Nucleus accumbens (tissue), 56 donors: ENCODE results near the gene SERPINA1.
"Not testable (repeated sequence)": the region's sequence is repeated elsewhere in the genome, so short reads cannot be mapped to it uniquely, and the experiment has no call there.

Experiments used
- DNase-seq, 56 donors: peaks; one replicate each; lab custom pipeline; 2025; lab: John Stamatoyannopoulos, UW

SERPINA1 gene

DNA sequence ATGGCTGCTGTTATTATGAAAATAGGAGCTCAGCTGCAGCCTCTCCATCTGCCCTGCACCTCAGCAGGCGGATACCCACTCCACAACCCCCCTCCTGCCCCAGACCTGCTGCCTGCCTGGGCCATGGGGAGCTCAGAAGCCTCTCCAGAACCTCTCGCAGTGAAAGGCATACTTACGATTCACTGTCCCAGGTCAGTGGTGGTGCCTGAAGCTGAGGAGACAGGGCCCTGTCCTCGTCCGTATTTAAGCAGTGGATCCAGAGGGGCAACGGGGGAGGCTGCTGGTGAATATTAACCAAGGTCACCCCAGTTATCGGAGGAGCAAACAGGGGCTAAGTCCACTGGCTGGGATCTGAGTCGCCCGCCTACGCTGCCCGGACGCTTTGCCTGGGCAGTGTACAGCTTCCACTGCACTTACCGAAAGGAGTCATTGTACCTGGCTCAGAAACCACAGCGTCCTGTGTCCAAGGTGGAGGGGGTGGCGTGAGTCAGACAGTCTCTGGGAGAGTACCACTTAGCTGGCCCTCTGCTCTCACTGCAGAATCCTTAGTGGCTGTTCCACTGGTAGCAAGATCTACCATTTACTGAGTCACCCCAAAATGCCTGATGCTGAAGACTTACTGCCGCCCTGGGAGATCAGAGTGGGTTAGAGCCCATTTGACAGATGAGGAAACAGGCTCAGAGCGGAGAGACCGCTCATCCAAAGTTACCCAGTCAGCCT, at the start of gene SERPINA1:
TSS of gene SERPINA1 (minus strand) at position 219 of the 720 bp plus-strand sequence. CDS start 5,365 bp downstream, outside the sequence.
- no peak for DNase-seq

DNA sequence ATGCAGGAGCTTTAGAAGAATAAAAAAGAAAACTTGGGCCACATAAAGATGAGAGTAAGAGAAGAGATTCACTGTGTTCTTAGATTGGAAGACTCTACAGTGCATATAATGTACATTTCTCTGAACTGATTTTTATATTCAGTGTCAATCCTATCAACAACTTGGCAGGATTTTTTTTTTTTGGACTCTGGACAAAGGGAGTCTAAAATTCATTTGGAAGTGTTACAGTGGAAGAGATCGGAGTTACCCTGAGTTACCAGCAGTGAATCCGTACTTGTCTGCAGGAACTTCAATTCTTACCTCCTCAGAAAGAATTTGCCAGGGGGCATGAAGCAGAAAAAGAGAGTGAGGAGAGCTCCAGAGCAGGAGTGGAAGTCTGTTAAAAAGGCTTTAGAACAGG, 40.2 kb upstream of the SERPINA1 start:
- no peak for DNase-seq

DNA sequence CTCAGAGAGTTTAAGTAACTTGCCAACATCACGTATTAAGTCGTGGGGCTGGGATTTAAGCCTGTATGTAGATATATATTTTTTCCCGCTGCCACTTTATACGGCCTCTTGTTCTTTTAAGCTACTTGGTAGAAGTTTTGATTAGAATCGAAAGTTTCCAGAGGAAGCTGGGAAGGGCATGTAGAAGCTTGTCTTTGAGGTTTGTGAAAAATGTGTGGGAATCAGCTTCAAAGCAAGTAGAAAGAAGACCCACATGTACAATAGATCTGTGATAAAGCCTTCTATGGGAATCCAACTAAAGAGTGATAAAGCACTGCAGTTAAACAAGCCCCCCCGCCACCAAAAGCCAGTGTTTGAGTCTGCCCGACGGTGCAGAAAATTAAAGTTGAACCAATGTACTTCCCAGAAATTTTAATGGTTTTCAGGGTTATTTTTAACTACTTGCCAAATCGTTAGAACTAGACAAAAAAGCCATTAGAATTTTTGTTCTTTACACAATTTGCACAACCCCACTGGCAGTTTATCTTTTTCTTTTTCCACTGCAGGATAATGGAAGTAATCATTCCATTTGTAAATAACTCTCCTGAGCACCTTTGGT, 38.7 kb upstream of the SERPINA1 start:
- no peak for DNase-seq

DNA sequence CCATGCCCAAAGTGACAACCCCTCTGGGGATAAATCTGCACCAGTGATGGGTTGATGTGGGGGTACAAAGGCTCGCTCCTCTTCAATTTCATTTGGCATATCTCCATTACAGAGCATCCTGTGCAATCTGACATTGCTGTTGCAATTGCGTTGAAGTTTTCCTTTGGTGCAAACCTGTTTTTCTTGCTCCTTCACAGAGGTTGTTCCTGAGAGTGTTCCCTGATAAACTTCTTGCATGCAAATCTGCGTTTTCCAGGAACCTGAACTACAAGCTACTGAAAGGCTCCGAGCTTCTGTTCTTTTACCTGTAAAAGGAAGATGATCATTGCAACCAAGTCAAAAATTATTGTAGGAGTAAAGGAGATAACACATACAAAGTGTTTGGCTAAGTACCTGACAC, 38.1 kb upstream of the SERPINA1 start:
- no peak for DNase-seq

DNA sequence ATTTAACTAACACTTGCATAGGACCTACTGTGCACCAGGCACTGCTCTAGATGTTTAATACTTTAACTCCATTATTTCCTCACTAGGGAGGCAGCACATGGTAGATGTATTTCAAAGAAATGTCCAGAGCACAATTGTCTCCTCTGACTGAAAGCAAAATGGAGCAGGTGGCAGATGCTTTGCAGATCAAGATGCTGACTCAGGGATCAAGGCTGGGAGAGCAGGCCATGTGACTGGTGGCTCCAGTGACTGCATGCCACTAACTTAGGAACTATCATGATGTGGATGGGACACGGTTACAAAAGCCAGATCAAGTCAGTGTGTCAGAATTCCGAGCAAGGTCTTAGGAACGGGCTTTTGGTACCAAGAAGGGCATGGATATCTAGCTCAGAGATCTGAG, 36.0 kb upstream of the SERPINA1 start:
- DNase-seq: no peak

DNA sequence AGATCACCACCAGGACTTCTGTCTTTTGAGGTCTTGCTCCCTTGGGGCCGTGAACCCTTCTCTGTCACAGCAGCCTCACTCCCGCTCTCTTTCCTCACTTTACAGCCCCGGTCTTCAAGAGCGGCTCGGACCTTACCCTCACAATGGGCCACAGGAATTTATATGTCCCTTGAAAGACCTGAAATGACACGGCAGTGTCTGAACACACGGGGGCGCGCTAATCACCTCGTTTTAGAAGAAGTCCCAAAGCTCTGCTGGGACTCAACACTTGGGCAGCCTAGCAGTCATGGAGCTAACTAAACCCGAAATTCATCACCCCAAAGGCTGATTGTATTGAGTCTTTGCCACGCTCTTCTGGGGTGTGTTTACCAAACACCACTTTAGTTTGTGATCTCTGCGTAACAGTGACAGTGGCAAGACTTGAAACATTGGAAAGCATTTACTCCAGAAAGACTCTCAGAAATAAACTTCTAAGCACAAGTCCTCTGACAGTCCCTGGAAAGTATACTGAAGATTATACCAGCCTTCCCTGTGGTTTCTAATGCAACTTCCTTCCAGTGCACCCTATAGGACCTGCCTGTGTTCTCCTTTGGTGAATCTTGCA, 35.2 kb upstream of the SERPINA1 start:
- DNase-seq: peak in 39 of 56 donors; percentile 2 to 76 (median 15)

DNA sequence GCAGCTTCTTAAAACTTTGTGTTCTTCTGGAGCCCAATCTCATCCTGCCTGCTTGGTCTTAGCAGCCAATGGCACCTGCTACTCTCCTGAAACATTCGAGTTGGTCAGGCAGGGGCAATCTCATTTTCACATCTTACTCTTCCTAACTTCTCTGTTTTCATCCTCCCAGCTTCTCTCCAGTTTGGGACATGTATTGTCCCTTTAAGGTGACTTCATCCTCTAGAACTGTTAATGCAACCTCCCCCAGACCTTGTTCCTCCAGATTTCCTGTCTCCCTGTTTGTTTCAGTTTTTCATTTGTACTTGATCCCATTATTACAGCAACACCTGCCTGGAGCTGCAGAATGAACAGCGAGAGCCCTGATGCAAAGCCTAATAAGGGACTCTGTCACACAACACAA, 32.9 kb upstream of the SERPINA1 start:
- DNase-seq: no peak

DNA sequence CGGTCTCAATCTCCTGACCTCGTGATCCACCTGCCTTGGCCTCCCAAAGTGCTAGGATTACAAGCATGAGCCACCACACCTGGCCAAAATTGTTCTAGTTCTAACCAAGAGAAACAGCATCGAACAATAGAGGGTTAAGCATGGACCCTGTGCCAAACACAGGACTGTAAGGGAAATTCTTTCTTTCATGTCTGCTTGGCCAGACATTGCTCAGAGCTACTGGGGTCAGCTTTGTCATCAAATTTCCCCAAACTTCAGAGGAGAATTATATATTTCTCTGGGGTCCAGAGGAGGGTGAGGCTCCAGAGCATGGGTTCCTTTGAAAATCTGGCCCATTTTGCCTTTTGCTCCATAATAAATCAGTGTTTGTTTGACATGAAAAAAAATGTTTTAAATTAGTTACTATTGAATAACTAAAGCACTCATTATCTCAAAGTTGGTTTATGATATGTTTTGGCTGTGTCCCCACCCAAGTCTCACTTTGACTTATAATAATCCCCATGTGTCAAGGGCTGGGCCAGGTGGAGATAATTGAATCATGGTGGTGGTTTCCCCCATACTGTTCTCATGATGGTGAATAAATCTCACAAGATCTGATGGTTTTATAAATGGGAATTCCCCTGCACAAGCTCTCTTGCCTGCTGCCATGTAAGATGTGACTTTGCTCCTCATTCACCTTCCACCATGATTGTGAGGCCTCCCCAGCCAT, 29.2 kb upstream of the SERPINA1 start:
- not testable (repeated sequence) for DNase-seq

DNA sequence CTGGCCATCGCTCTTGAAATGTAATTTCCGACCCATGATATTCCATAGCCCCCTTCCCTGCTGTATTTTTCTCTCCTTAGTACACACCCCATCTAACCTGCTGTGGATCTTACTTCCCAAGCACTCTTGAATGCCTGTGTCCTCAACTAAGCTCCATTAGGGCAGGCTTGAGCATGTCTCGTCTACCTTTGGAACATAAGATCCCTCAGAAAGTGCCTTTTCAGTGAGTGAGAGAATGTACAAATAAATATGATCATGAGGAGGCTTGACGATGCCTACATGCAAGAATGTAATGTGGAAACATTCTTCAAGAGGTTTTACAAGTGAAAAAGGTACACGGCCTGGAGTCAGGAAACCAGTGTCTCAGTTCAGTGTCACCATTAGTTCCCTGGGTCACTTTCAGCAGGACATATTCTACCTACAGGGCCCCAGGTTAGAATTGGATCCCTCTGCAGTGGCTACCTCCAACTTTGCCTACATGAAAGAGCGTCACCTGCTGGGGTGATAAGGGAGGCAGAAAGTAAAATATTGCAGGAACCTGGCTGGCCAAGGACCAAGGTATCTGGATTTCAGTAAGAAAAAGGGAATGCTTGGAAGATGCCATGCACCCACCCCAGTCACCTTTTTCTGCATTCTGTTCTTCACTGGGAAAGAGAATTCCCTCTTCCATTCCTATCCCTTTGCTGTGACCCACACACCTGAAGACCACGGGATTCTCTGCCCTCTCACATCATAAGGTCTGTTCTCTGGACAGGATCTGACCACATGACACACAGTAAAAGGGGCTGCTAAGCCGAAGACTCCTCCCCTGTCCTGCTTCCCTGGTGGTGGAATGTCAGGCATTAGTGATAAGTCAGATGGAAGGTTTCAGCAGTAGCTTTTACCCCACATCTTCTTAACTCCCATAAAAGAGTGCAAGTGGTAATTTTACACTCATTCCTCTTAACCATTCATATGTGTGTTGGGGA, 24.6 kb upstream of the SERPINA1 start:
- DNase-seq: no peak

DNA sequence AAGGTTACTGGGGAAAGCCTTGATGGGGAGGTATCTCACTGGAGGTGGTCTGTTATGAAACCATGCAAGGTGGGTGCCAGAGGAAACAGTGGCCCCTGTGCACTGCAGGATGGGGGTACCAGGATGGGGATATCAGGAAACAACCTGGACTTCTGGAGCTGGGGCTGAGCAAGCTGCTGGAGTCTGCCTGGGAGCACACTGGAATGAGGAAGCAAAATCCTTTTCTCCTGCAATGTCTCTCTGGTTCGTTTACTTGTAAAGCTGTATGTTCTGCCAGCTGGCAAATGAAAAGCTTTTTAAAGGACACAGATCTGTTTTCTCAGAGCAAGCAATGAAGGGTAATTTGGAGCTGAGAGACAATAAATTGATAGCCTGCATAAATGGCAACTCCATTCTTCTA, 23.2 kb upstream of the SERPINA1 start:
- no peak for DNase-seq

DNA sequence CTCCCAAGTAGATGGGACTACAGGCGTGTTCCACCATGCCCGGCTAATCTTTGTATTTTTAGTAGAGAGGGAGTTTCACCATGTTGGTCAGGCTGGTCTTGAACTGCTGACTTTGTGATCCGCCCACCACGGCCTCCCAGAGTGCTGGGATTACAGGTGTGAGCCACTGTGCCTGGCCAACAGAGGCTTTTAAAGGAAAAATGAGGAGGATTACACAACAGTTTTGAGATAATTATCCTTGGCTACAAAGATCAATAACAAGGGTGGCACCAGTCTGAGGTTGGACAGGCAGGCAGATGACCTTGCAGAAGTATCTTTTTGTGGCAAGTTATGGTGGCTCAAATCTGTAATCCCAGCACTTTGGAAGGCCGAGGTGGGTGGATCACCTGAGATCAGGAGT, 21.0 kb upstream of the SERPINA1 start:
- DNase-seq: not testable (repeated sequence)

DNA sequence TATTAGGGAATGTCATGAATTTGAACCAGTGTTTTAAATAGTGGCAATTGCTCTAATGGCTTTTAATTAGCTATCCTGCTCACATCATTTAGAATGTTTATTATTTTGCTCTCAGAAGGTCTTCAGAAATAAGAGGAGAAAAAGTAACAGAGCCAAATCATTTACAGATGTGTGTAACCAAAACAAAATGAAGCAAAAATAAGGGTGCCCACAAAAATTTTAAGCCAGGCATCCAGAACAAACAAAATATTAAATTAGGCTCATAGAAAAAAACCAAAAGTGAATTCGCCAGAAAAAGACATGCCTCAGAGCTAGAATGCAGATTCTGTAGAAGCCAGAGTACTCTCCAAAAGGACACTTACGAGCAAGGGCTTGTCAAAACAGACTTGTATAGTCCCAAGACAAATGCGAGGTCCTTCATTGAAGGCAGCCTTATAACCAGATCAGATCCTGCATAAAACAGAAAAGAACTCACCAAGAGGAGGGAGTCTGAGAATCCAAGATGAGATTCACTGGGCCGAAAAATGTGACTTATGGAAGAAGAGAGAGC, 20.2 kb upstream of the SERPINA1 start:
- DNase-seq: no peak

DNA sequence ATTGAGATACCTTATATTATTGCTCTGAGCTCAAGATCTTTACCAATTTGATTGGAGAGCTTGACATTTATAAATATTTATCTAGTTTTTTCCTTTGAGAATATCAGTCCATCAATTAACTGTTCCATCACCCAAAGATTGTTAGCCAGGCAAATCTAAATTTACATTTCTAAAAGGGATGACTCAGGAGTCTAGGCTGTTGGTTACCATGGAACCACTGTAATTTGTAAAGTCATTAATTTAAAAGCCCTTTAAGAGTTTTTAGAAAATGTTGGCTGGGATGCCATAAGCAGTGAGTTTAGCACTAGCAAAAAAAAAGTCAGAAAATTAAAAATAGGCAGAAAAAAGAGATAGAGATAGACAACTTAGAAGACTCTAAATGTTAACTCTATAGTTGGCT, 19.5 kb upstream of the SERPINA1 start:
- DNase-seq: no peak

DNA sequence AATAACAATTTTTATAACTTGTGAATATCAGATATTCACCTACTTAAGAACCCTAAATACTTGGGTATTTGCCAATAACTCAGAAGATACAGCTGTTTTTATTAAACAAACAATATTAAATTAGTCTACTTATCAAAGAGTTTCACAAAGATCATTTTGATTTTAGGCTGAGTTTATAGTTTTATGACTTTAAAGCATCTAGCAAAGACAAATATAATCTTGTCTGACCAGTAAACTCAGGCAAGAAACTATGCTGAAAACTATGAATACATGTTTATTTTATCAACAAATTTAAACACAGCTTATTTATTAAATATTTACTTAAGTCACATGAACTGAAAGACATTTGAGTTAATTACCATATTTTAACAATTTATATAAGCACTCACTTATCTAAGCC, 18.5 kb upstream of the SERPINA1 start:
- no peak for DNase-seq

DNA sequence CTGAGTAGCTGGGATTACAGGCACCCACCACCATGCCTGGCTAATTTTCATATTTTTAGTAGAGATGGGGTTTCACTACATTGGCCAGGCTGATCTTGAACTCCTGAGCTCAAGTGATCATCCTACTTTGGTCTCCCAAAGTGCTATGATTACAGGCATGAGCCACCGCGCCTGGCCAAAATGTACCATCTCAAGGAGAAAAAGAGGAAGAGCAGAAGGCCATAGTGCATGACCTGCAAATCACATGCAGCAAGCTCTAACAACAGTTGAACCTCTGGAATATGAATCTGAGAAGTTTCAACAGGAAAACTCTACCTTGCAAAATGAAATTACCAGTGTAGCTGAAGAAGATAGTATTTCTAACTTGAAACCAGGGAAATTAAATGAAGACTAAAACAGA, 17.1 kb upstream of the SERPINA1 start:
- DNase-seq: no peak

DNA sequence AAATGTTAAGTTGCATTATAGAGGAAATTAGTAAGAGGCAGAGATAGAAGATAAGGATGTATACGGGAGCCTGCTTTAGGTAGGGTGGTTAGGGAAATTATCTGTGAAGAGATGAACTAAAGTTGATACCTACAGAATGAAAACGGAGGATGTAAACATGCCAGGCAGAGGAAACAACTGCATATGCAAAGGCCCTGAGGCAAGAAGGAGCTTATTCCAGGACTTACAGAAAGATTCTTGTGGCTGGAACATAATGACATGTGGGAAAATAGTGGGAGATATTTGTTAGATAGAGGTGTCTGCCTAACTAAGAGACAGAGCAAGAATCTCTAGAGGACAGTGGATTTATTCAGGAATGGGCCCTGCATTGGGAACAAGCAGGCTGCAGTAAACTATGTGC, 16.2 kb upstream of the SERPINA1 start:
- no peak for DNase-seq

DNA sequence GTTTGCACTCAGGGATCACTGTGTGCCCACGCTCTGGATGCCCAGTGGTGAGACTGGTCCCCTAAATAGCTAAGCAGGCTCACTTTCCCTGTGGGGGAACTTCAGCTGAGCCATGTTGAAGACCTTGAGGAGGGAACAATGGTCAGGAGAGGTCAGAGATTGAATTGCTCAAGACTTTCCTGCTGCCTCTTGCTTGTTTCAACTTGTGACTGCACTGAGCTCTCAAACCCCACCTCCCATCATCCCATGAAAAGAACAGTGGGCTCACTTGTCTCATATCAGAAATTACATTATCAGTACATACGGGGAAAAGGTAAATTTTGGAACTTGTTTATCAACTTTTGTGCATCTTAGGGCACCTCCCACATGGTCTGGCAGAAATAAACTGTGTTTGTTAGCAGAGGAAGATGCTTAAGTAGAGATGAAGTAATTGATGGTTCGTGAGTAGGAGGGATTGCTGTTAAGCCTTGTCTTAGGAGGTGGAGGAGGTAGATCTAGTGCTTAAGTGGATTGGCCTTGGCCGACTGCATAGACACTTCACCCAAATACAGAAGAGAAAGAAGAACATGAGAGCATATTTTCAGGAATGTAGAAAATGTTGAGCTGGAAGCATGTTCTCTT, 15.0 kb upstream of the SERPINA1 start:
- no peak for DNase-seq

DNA sequence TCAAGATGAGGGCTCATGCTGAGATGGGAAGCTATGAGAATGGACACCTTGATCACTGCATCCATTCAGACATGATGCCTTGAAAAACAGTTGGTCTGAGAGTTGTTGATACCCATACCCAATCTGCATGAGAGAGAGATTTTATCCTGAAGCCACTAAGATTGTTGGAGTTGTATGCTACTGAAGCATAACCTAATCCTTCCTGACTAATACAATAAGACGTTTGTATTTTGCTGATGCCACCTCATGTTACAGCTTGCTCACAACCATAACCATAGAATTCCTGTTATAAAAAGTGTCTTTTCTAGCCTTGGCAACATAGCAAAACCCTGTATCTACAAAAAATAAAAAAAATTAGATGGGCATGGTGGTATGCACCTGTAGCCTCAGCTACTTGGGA, 12.7 kb upstream of the SERPINA1 start:
- no peak for DNase-seq

DNA sequence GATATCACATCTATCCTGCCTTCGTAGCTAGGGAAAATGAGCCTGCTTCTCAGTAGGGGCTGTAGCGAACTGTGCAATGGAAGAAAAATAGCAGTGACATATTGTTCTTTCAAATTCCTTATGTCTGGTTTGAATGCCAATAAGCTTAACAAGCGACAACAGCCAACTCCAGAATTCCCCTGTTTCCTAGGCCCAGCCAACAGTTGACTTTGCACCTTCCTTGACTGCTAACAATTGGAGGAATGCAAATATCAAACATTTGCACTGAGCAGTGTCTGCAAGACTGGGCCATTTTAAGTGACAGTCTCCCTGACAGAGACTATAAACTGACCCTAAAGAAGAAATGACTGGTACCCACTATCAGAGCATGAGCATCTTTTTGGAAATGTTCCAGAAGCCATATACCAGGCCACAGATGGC, 12.0 kb upstream of the SERPINA1 start:
- DNase-seq: no peak
